Activated CD8-positive, alpha-beta memory T cell treated with anti-CD3 and anti-CD28 coated beads, Interleukin-2, amount 50 U/mL, for 48 hours (primary cell): ENCODE measurements around the gene PAWR.

Source experiments
- DNase-seq: peaks from one replicate; pipeline ENCODE4 v3.0.0-alpha.2; 2020

PAWR gene

GRCh38 chr12:79690638-79691510 lies at the start of gene PAWR:
PAWR (minus strand) TSS chr12:79690964; CDS start chr12:79690244, 720 bp downstream.
- DNase-seq: peak; percentile 71

DNA sequence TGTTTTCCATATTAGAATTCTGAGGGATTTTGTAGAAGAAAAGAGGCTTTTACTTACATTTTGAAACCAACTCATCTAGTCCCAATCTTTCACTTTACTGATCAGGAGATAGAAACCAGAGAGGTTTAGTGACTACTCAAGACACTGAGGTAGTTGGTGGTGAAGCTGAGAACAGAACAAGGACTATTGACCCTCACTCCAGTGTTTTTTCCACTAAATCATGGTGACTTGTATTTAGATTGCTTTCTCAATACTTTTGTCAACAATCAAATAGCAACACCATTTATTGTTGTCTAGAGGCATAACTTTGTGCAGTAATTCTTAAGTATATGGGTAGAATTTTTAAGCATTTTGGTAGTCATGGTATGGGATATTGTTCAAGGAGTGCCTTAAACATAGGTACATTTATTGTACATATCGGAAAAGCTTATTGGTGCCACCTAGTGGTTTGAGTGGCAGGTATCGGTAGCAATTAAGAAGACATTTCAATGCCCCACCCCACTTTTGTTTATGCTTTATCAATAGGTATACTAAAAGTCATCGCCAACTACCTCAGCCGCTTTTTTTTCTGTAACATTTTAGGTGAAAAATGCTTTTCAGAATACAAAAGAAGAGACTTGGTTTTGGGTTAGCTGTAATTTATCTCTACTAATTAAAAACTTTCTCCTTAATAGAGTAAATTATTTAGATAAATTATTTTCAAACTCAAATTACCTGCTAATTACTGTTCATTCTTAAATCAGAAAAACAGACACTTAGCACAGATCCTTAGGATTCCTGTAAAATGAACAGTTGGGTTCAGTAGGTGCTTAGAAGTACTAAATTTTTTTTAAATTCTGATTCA lies 47.3 kb upstream of the PAWR start:
- DNase-seq: no peak

- no peak for DNase-seq
Observed at GRCh38 chr12:79732638-79733037, 41.9 kb upstream of the PAWR start.

DNA sequence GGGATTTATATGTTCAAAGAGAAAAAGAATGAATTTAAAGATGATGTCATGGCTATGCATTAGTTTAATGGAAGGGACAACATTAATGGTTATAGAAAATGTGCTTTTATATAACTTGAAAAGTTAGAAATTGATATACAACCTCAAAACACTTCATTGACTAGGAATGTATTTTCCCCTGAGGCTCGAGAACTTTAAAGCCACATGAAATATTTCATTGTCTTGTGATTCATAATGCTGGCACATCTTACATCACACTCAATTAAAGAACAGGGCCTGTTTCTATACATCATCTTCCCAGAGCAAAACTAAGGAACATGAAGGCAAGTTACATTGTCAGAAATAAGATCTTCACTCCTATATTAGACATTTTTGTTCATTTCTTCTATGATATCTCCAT lies 35.2 kb upstream of the PAWR start:
- no peak for DNase-seq

GRCh38 chr12:79717006-79717405 lies 26.2 kb upstream of the PAWR start:
- no peak for DNase-seq

GRCh38 chr12:79715308-79715707 lies 24.5 kb upstream of the PAWR start:
- DNase-seq: no peak

GRCh38 chr12:79710707-79711483 lies 20.1 kb upstream of the PAWR start:
- no peak for DNase-seq

GRCh38 chr12:79707830-79708229 lies 17.1 kb upstream of the PAWR start:
- DNase-seq: no peak

GRCh38 chr12:79706676-79707075 lies 15.9 kb upstream of the PAWR start:
- no peak for DNase-seq

- DNase-seq: no peak
Observed at GRCh38 chr12:79706156-79706555, 15.4 kb upstream of the PAWR start.

- no peak for DNase-seq
Observed at GRCh38 chr12:79698966-79699365, 8.2 kb upstream of the PAWR start.

DNA sequence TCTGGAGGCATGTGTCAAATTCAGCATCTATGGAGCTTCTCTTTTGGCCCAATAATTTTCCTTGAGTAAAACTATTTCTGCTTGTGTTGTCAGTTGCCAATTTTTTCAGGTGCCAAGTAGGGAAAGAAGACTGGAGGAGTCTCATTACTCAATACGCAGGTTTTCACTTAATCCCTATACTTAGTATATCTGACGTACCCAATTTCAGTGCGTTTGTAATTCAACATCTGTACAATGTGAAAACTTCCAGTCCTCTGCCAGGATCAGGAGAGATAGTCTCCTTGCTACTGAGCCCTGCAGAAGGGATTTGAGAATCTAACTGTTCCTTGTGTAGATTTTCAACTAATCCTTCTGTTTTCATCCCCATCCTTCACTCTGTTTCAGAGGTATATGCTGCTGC lies 5.7 kb upstream of the PAWR start:
- DNase-seq: no peak

GRCh38 chr12:79692860-79693577 lies 2.3 kb upstream of the PAWR start:
- no peak for DNase-seq

- no peak for DNase-seq
Observed at GRCh38 chr12:79691511-79692248, 916 bp upstream of the PAWR start.

DNA sequence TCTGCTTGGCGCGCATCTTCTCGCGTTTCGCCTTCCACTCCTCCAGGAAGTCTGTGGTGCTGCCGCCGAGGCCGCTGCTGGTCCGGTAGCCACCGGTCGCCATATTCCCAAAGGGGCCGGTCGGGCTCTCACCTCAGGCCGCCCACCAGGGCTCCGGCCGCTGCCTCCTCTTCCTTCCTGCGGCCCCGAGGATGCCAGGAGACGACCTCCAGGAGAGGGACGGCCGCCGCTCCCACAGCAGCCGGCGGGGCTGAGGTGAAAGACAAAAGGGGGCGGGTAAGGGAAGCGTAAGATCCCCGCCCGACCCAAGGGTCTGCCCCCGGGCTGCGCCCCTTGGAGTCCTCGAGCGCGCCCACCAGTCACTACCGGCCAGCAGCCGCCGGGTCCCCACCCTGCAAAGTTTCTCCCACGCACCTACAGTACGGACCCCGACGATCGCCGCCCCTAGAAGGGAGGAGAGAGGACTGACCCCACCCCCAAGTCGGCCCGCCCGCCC lies 574 bp downstream of the PAWR start:
- peak; percentile 53 for DNase-seq

DNA sequence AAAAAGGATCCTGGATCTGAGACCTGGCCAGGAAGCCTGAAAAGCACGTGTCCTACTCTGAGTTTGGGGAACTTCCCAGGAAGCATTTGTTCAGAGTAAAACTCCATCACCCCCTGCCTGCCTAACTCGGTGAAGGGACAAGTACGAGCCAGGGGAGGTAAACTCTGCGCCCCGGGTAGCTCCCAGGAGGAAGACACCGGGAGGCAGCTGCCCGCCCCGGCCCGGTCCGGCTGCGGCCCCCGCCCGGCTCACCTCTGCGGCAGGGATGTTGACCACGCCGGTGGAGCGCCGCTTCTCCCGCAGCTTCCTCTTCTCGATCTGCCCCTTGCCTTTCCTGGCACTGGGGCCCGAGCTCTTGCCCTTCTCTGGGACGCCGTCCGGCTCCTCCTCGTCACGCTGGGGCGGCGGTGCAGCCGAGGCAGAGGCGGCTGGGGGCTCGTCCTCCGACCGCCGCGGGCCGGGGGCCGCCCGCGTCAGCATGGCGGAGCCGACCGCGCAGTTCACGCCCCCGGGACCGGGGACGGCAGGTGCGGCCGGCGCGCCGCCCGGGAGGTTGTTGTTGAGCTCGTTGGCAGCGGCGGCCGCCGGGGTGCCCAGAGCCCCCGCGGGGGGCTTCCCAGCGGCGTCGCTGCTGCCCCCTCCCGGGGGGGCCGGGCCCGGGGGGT lies 1.2 kb downstream of the PAWR start:
- peak; percentile 58 for DNase-seq

- no peak for DNase-seq
Observed at GRCh38 chr12:79689061-79689476, 1.7 kb downstream of the PAWR start.

DNA sequence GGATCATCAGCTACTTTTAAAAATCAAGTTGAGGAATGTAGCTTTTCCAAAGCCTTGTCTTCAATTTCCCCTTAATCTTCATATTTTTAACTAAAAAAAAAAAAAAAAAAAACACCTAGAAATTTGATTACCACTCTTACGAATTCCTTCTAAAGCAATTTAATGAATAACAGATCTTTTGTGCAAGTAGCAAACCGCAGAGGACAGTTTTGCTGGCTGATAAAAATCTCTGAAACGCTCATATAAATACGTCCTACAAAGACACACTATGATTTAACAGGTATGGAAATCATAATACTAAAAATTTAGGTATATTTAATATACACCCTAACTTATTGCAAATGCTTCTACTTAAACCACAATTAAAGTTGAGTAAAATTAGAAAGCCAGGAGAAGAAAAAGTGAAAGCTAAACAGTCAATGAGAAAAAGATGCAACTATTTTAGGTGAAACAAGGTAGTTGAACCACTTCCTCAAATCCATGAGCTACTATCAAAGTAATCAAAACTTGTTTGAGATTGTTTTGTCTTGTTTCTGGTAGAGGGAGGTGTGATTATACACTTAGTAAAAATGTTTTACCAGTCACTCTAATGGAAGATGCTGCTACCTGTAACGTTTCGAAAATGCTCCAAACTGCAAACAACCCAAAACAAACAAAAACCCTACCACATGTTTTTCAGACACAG lies 2.2 kb downstream of the PAWR start:
- no peak for DNase-seq

- DNase-seq: no peak
Observed at GRCh38 chr12:79687711-79688260, 3.0 kb downstream of the PAWR start.

DNA sequence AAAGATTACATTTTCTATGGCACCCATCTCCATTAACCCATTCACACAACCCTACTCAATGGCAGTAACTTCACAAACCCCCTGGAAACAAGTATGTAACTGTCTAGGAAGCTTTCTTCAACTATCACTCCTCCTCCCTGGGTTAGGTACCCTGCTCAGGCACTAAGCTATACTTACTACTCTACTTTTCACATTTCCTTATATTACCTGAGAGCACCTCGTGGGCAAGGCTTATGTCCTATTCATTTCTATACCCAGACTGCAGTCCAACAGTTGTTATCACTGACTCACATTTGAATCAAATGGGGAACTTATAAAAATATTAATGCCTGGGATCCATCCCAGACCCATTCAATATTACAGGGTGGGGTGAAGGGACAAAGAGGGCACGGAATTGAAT lies 4.6 kb downstream of the PAWR start:
- no peak for DNase-seq
